ENCODE measurements around the gene FOXD3.

DNA sequence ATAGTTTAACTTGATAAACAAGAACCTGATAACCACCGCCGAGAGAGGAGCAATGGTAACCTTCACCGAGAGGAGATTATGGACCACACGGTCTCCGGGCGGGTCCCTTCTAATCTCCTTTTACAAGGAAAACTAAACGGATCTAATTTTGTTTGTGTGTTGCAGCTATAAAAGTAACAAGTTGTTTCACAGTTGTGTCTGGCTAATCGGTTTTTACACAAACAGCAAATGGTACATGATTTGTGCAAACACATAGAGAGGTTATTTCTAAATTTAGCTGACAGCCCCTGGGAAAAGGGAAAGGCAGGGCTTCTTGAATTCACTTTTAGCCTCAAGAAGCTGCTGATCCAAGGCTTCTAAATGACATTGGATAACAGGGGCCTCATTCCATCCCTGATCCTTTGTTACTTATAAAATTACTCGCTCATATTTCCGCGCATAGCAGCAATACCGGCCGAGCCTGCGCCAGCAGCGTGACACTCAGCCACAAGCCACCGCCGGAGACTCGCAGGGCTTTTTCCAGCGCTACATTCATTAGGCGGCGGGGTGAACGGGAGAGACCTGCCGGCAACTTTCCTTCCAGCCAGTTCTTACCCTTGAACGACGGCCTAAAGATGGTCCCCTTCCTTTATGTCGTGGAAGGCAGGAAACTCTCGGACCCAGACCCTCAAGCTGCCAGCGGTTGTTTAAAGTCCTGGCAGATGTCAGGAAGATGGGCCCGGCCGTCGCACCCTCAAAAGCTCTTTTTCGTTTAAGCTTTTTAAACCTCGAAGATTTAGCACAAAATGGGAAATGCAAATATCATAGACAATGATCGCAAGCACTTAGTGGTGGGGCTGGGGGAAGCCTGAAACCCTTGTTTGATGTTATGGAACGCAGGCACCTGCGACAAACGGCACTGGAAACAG lies 4.4 kb downstream of the FOXD3 start:
- TF ChIP-seq, protein P1, sequence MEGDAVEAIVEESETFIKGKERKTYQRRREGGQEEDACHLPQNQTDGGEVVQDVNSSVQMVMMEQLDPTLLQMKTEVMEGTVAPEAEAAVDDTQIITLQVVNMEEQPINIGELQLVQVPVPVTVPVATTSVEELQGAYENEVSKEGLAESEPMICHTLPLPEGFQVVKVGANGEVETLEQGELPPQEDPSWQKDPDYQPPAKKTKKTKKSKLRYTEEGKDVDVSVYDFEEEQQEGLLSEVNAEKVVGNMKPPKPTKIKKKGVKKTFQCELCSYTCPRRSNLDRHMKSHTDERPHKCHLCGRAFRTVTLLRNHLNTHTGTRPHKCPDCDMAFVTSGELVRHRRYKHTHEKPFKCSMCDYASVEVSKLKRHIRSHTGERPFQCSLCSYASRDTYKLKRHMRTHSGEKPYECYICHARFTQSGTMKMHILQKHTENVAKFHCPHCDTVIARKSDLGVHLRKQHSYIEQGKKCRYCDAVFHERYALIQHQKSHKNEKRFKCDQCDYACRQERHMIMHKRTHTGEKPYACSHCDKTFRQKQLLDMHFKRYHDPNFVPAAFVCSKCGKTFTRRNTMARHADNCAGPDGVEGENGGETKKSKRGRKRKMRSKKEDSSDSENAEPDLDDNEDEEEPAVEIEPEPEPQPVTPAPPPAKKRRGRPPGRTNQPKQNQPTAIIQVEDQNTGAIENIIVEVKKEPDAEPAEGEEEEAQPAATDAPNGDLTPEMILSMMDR (IDR thresholded peaks at IDR 0.05) = no peak
- no peak for TF ChIP-seq POLR2A (IDR thresholded peaks at IDR 0.05)
